HG03060 (cell line): Measurements from ENCODE around the gene MPDZ.
"Not testable (repeated sequence)": the region's sequence is repeated elsewhere in the genome, so short reads cannot be mapped to it uniquely, and the experiment has no call there.

ENCODE experiments used
- ATAC-seq: cut with Tn5 transposase; IDR thresholded peaks from one replicate; pipeline ENCODE4 v1.9.1; 2021; ENCODE audit warnings: low read depth, moderate number of reproducible peaks; ENCODE audit not compliant: unreplicated experiment

MPDZ gene

GRCh38 chr9:13266167-13266566, 13.3 kb downstream of the MPDZ start:
- no peak for ATAC-seq

GRCh38 chr9:13264788-13265187, 14.7 kb downstream of the MPDZ start:
- ATAC-seq, result no peak

- no peak for ATAC-seq
Observed at GRCh38 chr9:13263511-13263910, 16.0 kb downstream of the MPDZ start.

GRCh38 chr9:13252852-13253251, 26.6 kb downstream of the MPDZ start:
- no peak for ATAC-seq

GRCh38 chr9:13244181-13244580, 35.3 kb downstream of the MPDZ start:
- no peak for ATAC-seq

GRCh38 chr9:13241283-13241682, 38.2 kb downstream of the MPDZ start:
- ATAC-seq, result no peak

- ATAC-seq, result no peak
Observed at GRCh38 chr9:13239660-13240059, 39.8 kb downstream of the MPDZ start.

GRCh38 chr9:13239208-13239607, 40.3 kb downstream of the MPDZ start:
- ATAC-seq, result no peak

- ATAC-seq, result no peak
Observed at GRCh38 chr9:13234932-13235331, 44.6 kb downstream of the MPDZ start.

- no peak for ATAC-seq
Observed at GRCh38 chr9:13228431-13228830, 51.1 kb downstream of the MPDZ start.

GRCh38 chr9:13224366-13224765, 55.1 kb downstream of the MPDZ start:
- ATAC-seq, result no peak

GRCh38 chr9:13222733-13223132, 56.8 kb downstream of the MPDZ start:
- ATAC-seq, result not testable (repeated sequence)

- no peak for ATAC-seq
Observed at GRCh38 chr9:13221741-13222140, 57.8 kb downstream of the MPDZ start.

- ATAC-seq, result no peak
Observed at GRCh38 chr9:13220837-13221236, 58.7 kb downstream of the MPDZ start.

- ATAC-seq, result no peak
Observed at GRCh38 chr9:13215791-13216554, 63.5 kb downstream of the MPDZ start.

- no peak for ATAC-seq
Observed at GRCh38 chr9:13213998-13214397, 65.5 kb downstream of the MPDZ start.

GRCh38 chr9:13213337-13213736, 66.2 kb downstream of the MPDZ start:
- ATAC-seq, result no peak

- ATAC-seq, result no peak
Observed at GRCh38 chr9:13210306-13210705, 69.2 kb downstream of the MPDZ start.

- ATAC-seq, result no peak
Observed at GRCh38 chr9:13209498-13209897, 70.0 kb downstream of the MPDZ start.

- ATAC-seq, result no peak
Observed at GRCh38 chr9:13205824-13206223, 73.7 kb downstream of the MPDZ start.

GRCh38 chr9:13190040-13190439, 89.5 kb downstream of the MPDZ start:
- no peak for ATAC-seq

- no peak for ATAC-seq
Observed at GRCh38 chr9:13189362-13189761, 90.1 kb downstream of the MPDZ start.

GRCh38 chr9:13186774-13187173, 92.7 kb downstream of the MPDZ start:
- no peak for ATAC-seq
